H1 (cell line): ENCODE results near the gene SLC24A3. TPM values are rescaled to one million over a fixed set of nuclear protein-coding genes. Genes with fewer than 3 reads are reported as not detected.

Source experiments
- CTCF ChIA-PET: fragments of 300-600 bp; sonication (Branson Sonifier 250); formaldehyde crosslinking; loops from one replicate; lab custom pipeline; 2021; ENCODE audit not compliant: partially characterized antibody; lab: Charles Lee
- POLR2A ChIA-PET: fragments of 300-600 bp; sonication (Branson Sonifier 250); formaldehyde crosslinking; loops from one replicate; lab custom pipeline; 2021; ENCODE audit warnings: inconsistent platforms; ENCODE audit not compliant: partially characterized antibody; lab: Charles Lee
- DNase-seq, 2 experiments: peaks; one replicate each; pipeline versions ENCODE4 v3.0.0 to v3.0.0-alpha.2; 2010 to 2022; ENCODE audit warnings: low spot score in 2 of 2, low read depth in 1 of 2, mixed read lengths in 1 of 2
- FAIRE-seq: peaks from 2 replicates; lab custom pipeline; 2011; peaks lifted over from hg19 to GRCh38; lab: Jason Lieb, UNC
- H2AFZ ChIP-seq: 2 replicates; pipeline ENCODE4 v1.8.1; 2012; ENCODE audit warnings: low read length, inconsistent platforms
- H2AK5ac ChIP-seq: 2 replicates; pipeline ENCODE4 v1.6.1; 2013; ENCODE audit warnings: low read depth, low read length
- H2BK120ac ChIP-seq: replicated peaks from 2 replicates; pipeline ENCODE3; 2013; ENCODE audit warnings: low read depth, low read length, inconsistent platforms
- H2BK12ac ChIP-seq: 2 replicates; pipeline ENCODE4 v1.6.1; 2013; ENCODE audit warnings: low read depth, low read length
- H2BK15ac ChIP-seq: 2 replicates; pipeline ENCODE4 v1.6.1; 2013; ENCODE audit warnings: low read length
- H2BK20ac ChIP-seq: 2 replicates; pipeline ENCODE4 v1.6.1; 2013; ENCODE audit warnings: low read length
- H2BK5ac ChIP-seq: 2 replicates; pipeline ENCODE4 v1.6.1; 2013; ENCODE audit warnings: low read depth, low read length
- H3K14ac ChIP-seq: 2 replicates; pipeline ENCODE4 v1.6.1; 2013; ENCODE audit warnings: inconsistent platforms; ENCODE audit not compliant: insufficient read length
- H3K18ac ChIP-seq: 2 replicates; pipeline ENCODE4 v1.6.1; 2013; ENCODE audit warnings: low read length; ENCODE audit errors: extremely low read depth
- H3K23ac ChIP-seq: 2 replicates; pipeline ENCODE4 v1.6.1; 2013; ENCODE audit warnings: inconsistent platforms; ENCODE audit not compliant: insufficient read length
- H3K23me2 ChIP-seq: 2 replicates; pipeline ENCODE4 v1.6.1; 2013; ENCODE audit warnings: low read depth, low read length
- H3K27ac ChIP-seq: 2 replicates; pipeline ENCODE4 v1.6.1; 2011; ENCODE audit warnings: low read depth, low read length, inconsistent platforms
- H3K27me3 ChIP-seq, 4 experiments: replicated peaks in 1 of 4; 1 replicate in 1 of 4; 2 replicates in 3 of 4; pipeline versions ENCODE4 v1.6.1 to v1.8.1; 2011 to 2013; ENCODE audit warnings: low read length in 3 of 4, mild to moderate bottlenecking in 3 of 4, inconsistent platforms in 2 of 4, mixed read lengths in 2 of 4, moderate library complexity in 1 of 4; ENCODE audit not compliant: control insufficient read depth in 3 of 4, insufficient read depth in 3 of 4; ENCODE audit errors: extremely low read depth in 1 of 4
- H3K36me3 ChIP-seq, 4 experiments: 2 replicates each; pipeline versions ENCODE4 v1.6.1 to v1.8.1; 2011 to 2013; ENCODE audit warnings: mild to moderate bottlenecking in 4 of 4, low read length in 3 of 4, moderate library complexity in 2 of 4, control low read depth in 1 of 4, inconsistent platforms in 1 of 4; ENCODE audit not compliant: insufficient read depth in 4 of 4, control insufficient read depth in 2 of 4
- H3K4ac ChIP-seq: replicated peaks from 2 replicates; pipeline ENCODE3; 2013; ENCODE audit warnings: low read length, low read depth, mixed read lengths, inconsistent platforms; ENCODE audit not compliant: insufficient read length
- H3K4me1 ChIP-seq, 4 experiments: replicated peaks in 1 of 4; 1 replicate in 1 of 4; 2 replicates in 3 of 4; pipeline versions ENCODE4 v1.6.1 to v1.8.1; 2011 to 2013; ENCODE audit warnings: low read length in 3 of 4, inconsistent platforms in 2 of 4, mixed read lengths in 1 of 4; ENCODE audit not compliant: insufficient read depth in 4 of 4, control insufficient read depth in 3 of 4
- H3K4me2 ChIP-seq, 2 experiments: 2 replicates each; pipeline versions ENCODE4 v1.6.1 to v1.8.1; 2011 to 2013; ENCODE audit warnings: low read depth in 2 of 2, low read length in 2 of 2, control low read depth in 1 of 2, inconsistent platforms in 1 of 2, mild to moderate bottlenecking in 1 of 2; ENCODE audit not compliant: insufficient read depth in 1 of 2
- H3K4me3 ChIP-seq, 4 experiments: fragments of 200-600, 300-600 bp in 1 of 4; sonication (generic), shearing (Covaris generic), sonication (Bioruptor Twin) in 1 of 4; 2 replicates each; pipeline versions ENCODE4 v1.5.1 to v1.8.1; 2011 to 2016; ENCODE audit warnings: low read length in 4 of 4, low read depth in 3 of 4, control low read depth in 2 of 4, inconsistent platforms in 2 of 4, mild to moderate bottlenecking in 2 of 4, mixed read lengths in 1 of 4, moderate library complexity in 1 of 4; ENCODE audit not compliant: insufficient read depth in 2 of 4; ENCODE audit errors: extremely low read depth in 1 of 4
- H3K56ac ChIP-seq: replicated peaks from 2 replicates; pipeline ENCODE3; 2013; ENCODE audit warnings: low read depth, mild to moderate bottlenecking, mixed read lengths, low read length, inconsistent platforms; ENCODE audit not compliant: insufficient read length
- H3K79me1 ChIP-seq: 2 replicates; pipeline ENCODE4 v1.6.1; 2013; ENCODE audit warnings: low read depth, low read length, control low read depth
- H3K79me2 ChIP-seq, 2 experiments: 2 replicates each; pipeline versions ENCODE4 v1.6.1 to v1.8.1; 2012 to 2013; ENCODE audit warnings: low read length in 2 of 2, mild to moderate bottlenecking in 2 of 2, inconsistent platforms in 1 of 2; ENCODE audit not compliant: insufficient read depth in 2 of 2, control insufficient read depth in 1 of 2
- H3K9ac ChIP-seq, 4 experiments: replicated peaks in 1 of 4; 1 replicate in 1 of 4; 2 replicates in 3 of 4; pipeline versions ENCODE4 v1.6.1 to v1.8.1; 2011 to 2013; ENCODE audit warnings: low read depth in 3 of 4, low read length in 3 of 4, control low read depth in 2 of 4, mild to moderate bottlenecking in 2 of 4, moderate library complexity in 2 of 4, inconsistent platforms in 1 of 4; ENCODE audit errors: extremely low read depth in 1 of 4
- H3K9me3 ChIP-seq, 2 experiments: 2 replicates each; pipeline versions ENCODE4 v1.6.1 to v1.8.1; 2012 to 2013; ENCODE audit warnings: mild to moderate bottlenecking in 2 of 2, moderate library complexity in 2 of 2, control low read depth in 1 of 2, inconsistent platforms in 1 of 2, low read depth in 1 of 2, low read length in 1 of 2, mixed read lengths in 1 of 2; ENCODE audit not compliant: insufficient read depth in 2 of 2
- H4K20me1 ChIP-seq, 2 experiments: replicated peaks in 1 of 2; 2 replicates each; pipeline versions ENCODE3 to v1.8.1; 2011 to 2013; ENCODE audit warnings: inconsistent platforms in 2 of 2, low read length in 2 of 2, mild to moderate bottlenecking in 1 of 2; ENCODE audit not compliant: insufficient read depth in 2 of 2, control insufficient read depth in 1 of 2
- H4K5ac ChIP-seq: 2 replicates; pipeline ENCODE4 v1.6.1; 2013; ENCODE audit warnings: low read length, low read depth, mixed read lengths, inconsistent platforms; ENCODE audit not compliant: insufficient read length
- H4K8ac ChIP-seq: 2 replicates; pipeline ENCODE4 v1.8.0; 2013; ENCODE audit warnings: mild to moderate bottlenecking, moderate library complexity, low read length, inconsistent platforms; ENCODE audit not compliant: insufficient read depth; ENCODE audit errors: extremely low read depth
- H4K91ac ChIP-seq: replicated peaks from 2 replicates; pipeline ENCODE3; 2013; ENCODE audit warnings: low read length, mixed read lengths, inconsistent platforms; ENCODE audit not compliant: insufficient read length
- EGR1 ChIP-seq: IDR thresholded peaks from 2 replicates; pipeline ENCODE4 v1.6.1; 2011; ENCODE audit warnings: low read depth, low read length, borderline replicate concordance
- SUZ12 ChIP-seq: fragments of 200-600 bp; sonication (generic); IDR thresholded peaks from 2 replicates; pipeline ENCODE4 v1.6.1; 2012; ENCODE audit warnings: mild to moderate bottlenecking, inconsistent platforms, low read length, moderate library complexity, mixed read lengths
- ZNF274 ChIP-seq: IDR thresholded peaks from 2 replicates; pipeline ENCODE4 v1.7.0; 2012; ENCODE audit warnings: low read length, borderline replicate concordance; ENCODE audit errors: extremely low read depth
- WGBS, 2 experiments: shearing (Covaris generic) in 1 of 2; methylation state at CpG; one replicate each; pipeline versions ENCODE4 v1.1.6 to v1.1.7; 2013 to 2015; ENCODE audit warnings: low lambda C conversion rate in 2 of 2, mixed read lengths in 2 of 2, inconsistent platforms in 1 of 2, low coverage in 1 of 2, missing lambda C conversion rate in 1 of 2; ENCODE audit not compliant: insufficient replicate concordance in 2 of 2, insufficient coverage in 1 of 2, insufficient read length in 1 of 2; ENCODE audit errors: extremely low coverage in 1 of 2, missing lambda C conversion rate in 1 of 2; 5-methylcytosine and 5-hydroxymethylcytosine counted together
- polyA plus RNA-seq, 7 experiments: library from polyadenylated mRNA; depleted of rRNA in 3 of 7; stranded (reverse) in 5 of 7; unstranded in 2 of 7; fragments of >200 nt in 5 of 7; fragments of 200-250 nt in 2 of 7; gene quantifications; 1 replicate in 5 of 7; 2 replicates in 1 of 7; 4 replicates in 1 of 7; pipeline versions ENCODE4 v1.2.1 to v1.2.3, GENCODE V29; 2011 to 2013; ENCODE audit warnings: missing spikeins in 2 of 7, mixed read lengths in 2 of 7
- total RNA-seq: library from RNA; stranded (reverse); fragmentation: NEBNext Ultra II Directional; extraction: Animal tissue kit (Norgen Biotek cat#: 25700); gene quantifications from 2 replicates; pipeline ENCODE4 v1.2.1, GENCODE V29; 2021

SLC24A3 gene
- total and polyA plus RNA-seq, 2 of the 8 experiments (the other 6 are each of a cell fraction or from before 2014, with no cell fraction given), result 4.5 to 6.3 TPM

DNA sequence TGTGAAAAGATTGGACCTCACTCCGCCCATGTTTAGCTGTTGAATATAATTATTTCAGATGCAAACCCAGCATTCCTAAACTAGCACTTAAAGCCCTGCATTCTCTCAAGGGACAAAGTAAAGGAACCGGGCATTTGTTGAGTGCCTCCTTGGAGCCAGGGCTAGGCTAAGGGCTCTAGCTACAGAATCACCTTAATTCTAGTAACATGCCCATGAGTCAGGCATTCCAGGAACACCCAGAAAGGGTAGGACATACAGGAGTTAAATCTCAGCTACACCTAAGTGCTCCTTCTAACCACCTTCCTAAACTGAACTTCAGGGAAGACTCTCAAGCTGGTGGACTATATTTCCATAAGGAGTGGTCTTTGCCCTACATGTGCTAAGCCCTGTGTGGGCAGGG, 89.4 kb downstream of the SLC24A3 start:
- Histone ChIP-seq H3K36me3 (no peaks in the 10 kb centered on the region; a peak in 1 of 8 replicates), H3K4me3 (no peak overlapping the region), H3K27me3 (no peaks in the 10 kb centered on the region), H3K23me2 (no peaks in the 10 kb centered on the region; the same call in none of the 2 replicates), H3K56ac (no peak overlapping the region), H2BK5ac (no peak overlapping the region), H2BK12ac (no peak overlapping the region), H3K14ac (no peak overlapping the region), H3K4ac (no peak overlapping the region), H2AK5ac (no peak overlapping the region), H3K79me2 (no peaks in the 10 kb centered on the region), H3K4me1 (peaks cover 0 to 7% (median 1%) of the 10 kb centered on the region in 4 experiments; a peak in 2 of 7 replicates), H3K9me3 (peaks cover 2 to 5% of the 10 kb centered on the region in 2 experiments; a peak in 1 of 4 replicates)
- no peak for TF ChIP-seq SUZ12
- TF ChIP-seq ZNF274, result no peak
- no peak for TF ChIP-seq EGR1
- TF ChIP-seq, all 59 proteins: peak for 0
- H2BK20ac ChIP-seq, result no peak overlapping the region
- H3K23ac ChIP-seq, result no peak overlapping the region
- no peak overlapping the region for H2BK120ac ChIP-seq
- H2BK15ac ChIP-seq, result no peak overlapping the region
- FAIRE-seq, result no peak
- H3K27ac ChIP-seq, result no peak overlapping the region
- no peak overlapping the region for H4K5ac ChIP-seq
- no peak overlapping the region for H4K8ac ChIP-seq
- H3K79me1 ChIP-seq, result no peaks in the 10 kb centered on the region
- no peak overlapping the region for H3K18ac ChIP-seq
- H3K9ac ChIP-seq, result no peak overlapping the region
- WGBS, 2 experiments, result 90% methylated on average over 2 of the region's 2 CpGs; no CpG with 5 or more reads in 1 of the 2 experiments
- DNase-seq, result no peak
- H4K91ac ChIP-seq, result no peak overlapping the region
- no peak overlapping the region for H2AFZ ChIP-seq
- no peaks in the 10 kb centered on the region for H4K20me1 ChIP-seq
- no peak overlapping the region for H3K4me2 ChIP-seq
- ChIA-PET POLR2A (interaction anchor here (1.0 kb wide), 1 partner anchor 774 kb away, joined by 4 read pairs; no protein-coding TSS in a partner anchor), CTCF (interaction anchor here (0.8 to 1.0 kb wide), 2 partner anchors 42 to 49 kb away, joined by 3 to 4 read pairs; no protein-coding TSS in a partner anchor)
